HG03095 (cell line): ENCODE measurements around the gene CEND1.

Experiments used
- ATAC-seq: cut with Tn5 transposase; IDR thresholded peaks from one replicate; pipeline ENCODE4 v1.9.1; 2021; ENCODE audit warnings: moderate library complexity; ENCODE audit not compliant: unreplicated experiment

CEND1 gene

DNA sequence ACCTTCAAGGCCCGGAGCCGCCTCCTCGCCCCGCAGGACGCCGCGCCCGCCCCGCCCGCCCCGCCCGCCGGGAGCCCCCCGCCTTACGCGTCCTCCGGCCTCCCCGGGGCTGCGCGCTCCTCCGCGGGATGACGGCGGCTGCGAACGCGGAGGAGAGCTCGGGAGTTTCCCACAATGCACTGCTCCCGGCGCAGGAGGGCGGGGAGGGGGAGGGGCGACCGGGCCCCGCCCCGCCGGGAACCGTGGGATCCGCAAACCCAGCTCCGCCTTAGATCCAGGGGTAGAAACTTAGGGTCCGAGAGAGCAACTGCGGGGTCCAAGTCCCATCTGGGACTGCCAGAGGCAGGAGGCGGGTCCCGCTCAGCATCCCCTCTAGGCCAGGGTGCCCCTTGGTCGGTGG is at the start of gene CEND1:
Gene CEND1, minus strand, starts transcription at position 148 of the 400 bp plus-strand sequence. CDS start 1,514 bp downstream, outside the sequence.
- no peak for ATAC-seq

DNA sequence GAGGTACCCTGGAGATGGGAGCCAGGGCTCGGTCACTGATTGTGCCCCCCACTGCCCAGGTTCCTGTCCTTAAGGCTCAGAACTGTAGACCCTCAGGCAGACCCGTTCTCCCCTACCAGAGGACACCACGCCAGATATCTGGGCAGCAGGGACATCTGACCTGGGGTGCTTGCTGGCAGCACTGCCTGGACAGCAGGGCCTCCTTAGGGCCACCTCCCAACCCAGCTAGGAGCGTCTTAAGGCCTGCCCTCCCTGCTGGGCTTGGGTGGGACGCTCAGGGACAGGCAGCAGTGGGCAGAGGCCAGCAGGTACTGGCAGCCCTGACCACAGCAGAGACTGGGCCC is 49.4 kb upstream of the CEND1 start:
- no peak for ATAC-seq

DNA sequence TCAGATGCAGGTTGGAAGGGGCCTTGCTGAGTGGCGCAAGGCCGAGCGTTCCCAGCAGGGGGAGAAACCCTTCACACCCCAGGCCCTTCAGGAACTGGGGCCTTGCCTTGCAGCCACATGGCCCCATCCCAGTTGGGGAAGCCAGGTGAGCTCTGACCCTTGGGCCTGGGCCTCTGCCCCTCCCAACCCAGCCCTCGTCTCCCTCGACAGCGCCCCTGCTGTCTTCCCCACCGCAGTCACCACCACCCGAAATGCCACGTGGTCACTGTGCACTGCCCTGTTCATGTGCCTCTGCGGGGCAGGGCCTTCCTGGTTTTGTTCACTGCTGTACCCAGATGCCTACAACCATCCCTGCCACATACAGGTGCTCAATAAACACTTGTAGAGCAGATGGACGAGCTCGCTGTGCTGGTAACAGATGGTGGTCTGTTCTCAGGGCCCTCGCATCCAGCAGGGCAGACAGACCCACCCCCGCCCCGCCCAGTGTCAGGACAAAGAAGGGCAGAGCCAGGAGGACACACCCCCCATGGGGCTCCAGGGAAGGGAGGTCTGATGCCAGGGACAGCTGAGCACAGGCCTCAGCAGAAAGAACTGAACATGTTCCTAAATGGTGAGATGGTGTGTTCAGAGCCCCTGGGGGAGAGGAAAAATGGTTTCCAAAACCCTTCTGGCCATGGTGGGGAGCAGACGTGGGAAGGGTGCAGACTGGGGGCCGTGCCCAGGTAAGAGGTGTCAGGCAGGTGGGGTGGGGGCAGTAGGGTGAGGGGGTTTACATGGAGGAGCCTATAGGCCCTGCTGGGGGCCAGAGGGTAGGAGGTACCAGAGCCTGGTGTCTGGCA is 48.8 kb upstream of the CEND1 start:
- no peak for ATAC-seq

DNA sequence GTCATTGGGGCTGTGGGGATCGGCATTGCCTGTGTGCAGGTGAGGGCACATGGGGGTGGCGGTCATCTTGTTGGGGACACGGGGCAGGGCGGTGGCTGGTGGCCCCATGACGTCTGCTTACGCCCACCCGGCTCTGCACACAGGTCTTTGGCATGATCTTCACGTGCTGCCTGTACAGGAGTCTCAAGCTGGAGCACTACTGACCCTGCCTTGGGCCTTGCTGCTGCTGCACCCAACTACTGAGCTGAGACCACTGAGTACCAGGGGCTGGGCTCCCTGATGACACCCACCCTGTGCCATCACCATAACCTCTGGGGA is 48.1 kb upstream of the CEND1 start:
- no peak for ATAC-seq

DNA sequence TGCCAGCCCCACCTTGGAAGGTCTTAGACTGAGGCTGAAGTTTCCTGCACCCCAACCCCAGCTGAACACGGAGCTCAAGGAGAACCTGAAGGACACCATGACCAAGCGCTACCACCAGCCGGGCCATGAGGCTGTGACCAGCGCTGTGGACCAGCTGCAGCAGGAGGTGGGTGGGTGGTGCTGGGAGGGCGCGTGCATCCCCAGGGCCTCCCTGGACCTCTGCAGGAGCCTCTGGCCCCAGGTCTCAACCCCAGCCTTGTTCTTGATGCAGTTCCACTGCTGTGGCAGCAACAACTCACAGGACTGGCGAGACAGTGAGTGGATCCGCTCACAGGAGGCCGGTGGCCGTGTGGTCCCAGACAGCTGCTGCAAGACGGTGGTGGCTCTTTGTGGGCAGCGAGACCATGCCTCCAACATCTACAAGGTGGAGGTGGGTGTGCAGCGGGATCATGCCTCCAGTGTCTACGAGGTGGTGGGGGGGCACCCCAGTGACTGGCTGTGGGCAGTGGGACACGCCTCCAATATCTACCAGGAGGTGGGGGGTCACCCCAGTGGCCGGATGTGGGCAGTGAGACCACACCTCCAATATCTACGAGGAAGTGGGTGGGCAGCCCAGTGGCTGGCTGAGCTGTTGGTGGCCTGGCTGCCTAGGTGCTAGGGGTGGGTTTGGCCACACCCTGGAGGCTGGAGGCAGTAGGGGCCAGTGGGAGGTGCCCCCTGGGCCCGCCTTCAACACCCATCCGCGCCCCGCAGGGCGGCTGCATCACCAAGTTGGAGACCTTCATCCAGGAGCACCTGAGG is 47.5 kb upstream of the CEND1 start:
- no peak for ATAC-seq

DNA sequence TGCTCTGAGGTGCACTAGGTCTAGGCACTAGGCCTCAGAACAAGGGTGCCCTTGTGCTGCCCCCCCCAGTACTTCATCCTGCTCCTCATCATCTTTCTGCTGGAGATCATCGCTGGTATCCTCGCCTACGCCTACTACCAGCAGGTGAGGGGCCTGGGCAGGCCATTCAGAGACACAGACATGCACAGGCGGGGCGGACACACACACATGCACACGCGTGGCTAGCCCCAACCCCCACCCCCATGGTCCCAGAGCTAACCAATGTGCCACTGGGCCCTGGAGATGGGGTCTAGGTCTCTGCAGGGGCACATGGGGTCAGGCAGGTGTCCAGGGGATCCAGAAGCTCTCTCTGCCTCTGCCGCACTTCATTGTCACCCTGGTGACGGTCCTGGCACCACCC is 46.8 kb upstream of the CEND1 start:
- no peak for ATAC-seq

DNA sequence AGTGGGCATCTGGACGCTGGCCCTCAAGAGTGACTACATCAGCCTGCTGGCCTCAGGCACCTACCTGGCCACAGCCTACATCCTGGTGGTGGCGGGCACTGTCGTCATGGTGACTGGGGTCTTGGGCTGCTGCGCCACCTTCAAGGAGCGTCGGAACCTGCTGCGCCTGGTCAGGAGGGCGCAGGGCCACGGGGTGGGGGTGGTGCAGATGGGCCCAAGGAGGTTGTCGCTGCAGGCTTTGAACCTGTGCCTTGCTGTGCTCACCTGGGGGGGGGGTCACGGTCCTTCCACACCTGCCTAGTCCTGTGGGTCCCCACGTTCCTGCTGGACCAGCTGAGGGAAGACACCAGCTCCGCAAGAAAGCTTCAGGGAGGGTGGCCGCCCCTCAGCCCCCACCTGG is 46.4 kb upstream of the CEND1 start:
- ATAC-seq = no peak

DNA sequence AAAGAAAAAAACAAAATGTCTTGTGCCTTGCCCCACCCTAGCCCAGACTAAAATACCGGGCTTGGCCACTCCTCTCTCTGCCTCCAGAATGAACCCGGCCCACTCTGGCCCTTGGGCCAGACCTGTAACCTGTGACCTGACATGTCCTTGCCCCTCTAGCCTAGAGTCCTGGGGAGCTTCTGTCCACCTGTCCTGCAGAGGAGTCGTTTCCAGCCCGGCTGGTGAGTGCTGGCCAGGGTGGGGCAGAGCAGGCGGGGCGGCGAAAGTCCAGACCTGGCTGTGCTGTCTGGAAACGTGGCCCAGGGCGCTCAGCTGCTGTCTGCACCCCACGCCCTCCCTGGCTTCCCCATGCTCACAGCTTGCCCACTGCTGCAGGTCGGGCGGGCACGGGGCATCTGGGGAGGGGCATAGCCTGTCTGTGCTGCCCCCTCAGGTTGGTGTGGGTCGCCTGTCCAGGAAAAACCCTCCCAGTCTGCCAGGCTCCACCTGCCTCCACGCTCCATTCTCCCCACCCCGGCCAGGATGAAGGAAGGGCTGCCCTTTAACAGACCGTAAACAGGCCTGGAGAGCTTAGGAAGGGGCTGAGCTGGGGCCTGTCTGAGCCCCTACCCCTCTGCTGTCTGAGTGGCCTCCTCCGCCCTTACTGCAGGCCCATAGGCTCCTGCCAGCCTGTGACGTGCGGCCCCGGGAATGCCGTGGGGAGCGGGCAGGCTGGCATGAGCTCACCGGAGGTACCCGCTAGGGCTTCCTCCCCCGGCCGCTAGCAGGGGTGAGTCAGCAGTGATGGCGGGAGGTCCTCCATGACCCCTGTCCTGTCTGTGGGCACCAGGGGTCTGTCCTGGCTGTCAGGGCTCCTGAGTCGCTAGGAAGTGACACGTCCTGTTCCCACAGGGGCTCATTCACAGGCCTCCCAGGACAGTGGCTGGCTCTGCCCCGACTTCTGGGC is 44.8 kb upstream of the CEND1 start:
- no peak for ATAC-seq

DNA sequence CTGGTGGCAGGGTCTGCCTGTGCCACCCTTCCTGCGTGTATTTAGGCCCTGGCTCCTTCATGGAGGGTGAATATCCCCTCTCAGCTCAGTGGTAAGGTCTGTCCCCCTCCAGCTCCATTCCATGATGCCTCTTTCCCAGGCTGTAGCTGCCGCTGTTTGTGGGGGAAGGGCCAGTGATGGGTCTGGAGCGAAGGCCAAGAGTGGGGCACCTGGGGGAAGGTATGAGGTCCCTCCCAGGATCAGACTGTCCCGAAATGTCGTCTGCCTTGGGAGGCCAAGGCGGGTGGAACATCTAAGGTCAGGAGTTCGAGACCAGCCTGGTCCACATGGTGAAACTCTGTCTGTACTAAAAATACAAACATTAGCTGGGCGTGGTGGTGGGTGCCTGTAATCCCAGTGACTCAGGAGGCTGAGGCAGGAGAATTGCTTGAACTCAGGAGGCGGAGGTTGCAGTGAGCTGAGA is 44.0 kb upstream of the CEND1 start:
- no peak for ATAC-seq

DNA sequence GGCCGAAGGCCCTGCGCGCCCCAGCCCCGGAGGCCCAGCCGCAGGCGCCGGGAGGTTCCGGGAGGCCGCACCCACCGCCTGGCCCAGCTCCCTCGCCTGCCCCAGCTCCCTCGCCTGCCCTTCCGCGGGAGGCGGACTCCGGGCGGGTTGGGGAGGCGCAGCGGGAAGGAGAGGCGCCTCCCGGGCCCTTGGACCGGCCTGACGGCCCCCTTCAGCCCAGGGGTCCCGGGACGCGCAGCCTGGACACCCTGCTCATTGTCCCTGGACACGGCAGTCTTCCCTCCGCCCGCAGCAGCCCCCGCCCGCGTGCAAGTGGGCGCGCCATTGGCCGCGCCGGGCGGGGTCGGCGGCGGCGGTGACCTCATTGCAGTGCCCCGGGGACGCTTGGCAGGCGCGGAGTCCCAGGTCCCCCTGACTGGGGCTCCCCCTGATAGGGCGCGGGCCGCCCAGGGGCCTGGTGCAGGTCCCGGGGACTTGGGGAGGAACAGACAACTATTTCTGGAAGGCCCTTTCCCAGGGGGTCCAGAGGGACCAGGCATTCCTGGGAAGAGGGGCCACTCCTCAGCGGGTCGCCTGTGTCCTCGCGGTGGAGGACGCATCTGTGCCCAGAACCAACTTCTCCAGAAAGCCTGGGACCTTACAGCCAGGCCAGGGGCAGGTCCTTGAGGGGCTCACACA is 43.4 kb upstream of the CEND1 start:
- no peak for ATAC-seq

DNA sequence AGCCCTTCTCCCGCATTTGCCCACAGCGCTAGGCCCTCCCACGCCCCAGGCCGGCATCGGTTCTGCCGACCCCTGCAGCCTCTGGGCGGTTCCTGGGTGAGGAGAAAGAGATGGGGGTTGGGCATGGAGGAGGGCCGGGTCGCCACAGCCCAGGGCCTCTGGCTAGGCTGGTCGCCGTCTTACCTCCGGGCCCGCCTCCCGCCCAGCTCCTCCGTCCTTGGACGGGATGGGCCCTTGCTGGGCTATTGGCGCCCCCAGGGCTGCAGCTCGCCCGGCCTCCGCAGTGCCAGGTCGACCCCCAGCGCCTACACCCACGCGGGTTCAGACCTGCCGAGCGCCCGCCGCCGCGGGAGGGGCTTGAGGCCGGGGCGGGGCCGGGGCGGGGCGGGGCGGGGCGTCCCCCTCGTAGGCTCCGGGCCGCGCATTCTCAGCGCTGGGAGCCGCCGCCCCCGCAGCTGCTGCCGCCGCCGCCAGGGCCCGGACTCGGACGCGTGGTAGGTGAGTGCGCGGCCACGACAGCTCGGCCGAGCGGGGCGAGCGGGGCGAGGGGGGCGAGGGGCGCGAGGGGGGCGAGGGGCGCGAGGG is 42.7 kb upstream of the CEND1 start, which contains the start of gene CD151:
Gene CD151, plus strand, starts transcription at position 424 of the 585 bp plus-strand sequence. CDS start 3,118 bp downstream, outside the sequence.
- ATAC-seq = no peak

DNA sequence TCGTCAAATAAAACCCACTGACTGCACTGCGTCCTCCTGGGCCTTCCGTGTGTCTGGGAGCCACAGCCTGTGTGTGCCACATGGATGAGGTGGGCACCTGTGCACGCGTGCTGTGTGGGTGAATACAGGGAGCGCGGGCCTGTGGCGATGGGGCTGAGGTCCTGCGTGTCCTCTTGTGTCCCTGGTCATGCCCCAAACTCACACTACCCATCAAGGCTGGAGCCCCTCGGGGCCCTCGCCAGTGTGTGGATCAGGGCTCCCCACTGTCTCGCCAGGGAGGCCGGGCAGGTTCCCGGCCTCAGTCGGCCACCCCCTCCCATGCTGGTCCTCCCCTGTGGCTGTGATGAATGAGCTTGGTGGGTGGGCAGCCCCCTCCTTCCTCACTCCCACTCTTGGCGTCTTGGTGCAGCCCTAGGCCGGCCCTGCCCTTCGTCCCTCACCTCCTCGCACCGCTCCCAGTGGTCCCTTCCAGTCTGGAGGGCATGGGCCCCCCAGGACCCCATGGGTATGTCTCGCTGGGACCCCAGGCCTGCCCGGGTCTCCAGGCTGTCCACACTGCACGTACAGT is 42.2 kb upstream of the CEND1 start:
- ATAC-seq = no peak

DNA sequence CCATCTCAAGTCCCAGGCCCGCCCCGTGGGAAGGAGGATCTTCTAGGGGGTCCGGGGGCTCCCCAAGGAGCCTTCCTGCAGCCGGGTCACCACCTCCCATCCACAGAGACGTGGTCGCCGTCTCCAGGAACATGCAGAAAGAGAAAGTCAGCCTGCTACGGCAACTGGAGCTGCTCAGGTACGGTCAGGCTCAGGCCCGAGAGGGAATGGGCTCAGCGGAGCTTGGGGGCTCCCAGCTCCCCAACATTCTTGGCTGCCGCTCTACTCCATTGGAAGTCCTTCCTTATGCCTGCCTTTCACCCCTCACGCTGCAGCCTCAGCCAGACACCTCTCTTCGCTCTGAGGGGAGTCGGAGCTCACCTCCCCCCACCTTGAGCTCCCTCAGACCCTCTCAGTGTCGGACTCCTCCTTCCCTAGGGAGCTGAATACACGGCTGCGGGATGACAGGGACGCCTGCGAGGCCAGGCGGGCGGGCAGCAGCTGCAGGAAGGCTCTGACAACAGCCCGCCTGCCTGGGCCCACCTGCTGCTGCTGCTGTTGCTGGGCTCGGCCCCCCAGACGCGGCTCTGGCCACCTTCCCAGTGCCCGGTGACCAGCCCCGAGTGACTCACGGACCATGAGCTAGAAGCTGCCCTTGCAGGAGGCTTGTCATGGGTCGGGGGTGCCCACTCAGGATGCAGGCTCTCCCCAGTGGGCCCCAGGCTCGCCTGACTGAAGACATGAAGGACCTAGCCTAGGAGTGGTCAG is 41.4 kb upstream of the CEND1 start:
- ATAC-seq = no peak

DNA sequence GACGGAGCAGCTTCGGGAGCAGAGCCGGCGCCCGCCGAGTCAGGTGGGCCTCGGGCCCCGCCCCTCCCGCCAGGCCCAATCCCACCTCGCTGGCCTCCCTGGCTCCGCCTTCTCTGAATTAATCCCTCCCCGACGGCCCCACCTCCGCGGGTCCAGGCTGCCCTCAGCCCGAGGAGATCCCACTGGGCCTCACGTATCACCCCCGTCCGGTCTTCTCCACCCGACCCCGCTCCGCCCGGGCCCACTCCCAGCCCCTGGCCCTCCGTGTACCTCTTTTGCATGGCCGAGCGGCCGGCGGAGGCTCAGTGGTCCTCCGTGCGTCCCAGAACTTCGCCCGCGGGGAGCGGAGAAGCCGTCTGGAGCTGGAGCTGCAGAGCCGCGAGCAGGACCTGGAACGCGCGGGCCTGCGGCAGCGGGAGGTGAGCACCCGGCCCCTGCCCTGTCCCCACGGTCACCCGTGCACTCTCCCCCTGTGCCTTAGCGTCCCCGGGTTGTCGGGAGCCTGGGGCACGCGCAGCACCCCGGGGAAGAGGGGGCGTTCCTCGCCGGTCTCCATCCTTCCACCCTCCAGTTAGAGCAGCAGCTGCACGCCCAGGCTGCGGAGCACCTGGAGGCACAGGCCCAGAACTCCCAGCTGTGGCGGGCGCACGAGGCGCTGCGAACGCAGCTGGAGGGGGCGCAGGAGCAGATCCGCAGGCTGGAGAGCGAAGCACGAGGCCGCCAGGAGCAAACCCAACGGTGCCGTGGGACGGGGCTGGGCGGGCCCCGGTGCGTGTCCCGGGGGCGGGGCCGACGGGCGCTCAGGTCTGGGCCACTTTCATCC is 40.6 kb upstream of the CEND1 start:
- peak; percentile 42 for ATAC-seq

DNA sequence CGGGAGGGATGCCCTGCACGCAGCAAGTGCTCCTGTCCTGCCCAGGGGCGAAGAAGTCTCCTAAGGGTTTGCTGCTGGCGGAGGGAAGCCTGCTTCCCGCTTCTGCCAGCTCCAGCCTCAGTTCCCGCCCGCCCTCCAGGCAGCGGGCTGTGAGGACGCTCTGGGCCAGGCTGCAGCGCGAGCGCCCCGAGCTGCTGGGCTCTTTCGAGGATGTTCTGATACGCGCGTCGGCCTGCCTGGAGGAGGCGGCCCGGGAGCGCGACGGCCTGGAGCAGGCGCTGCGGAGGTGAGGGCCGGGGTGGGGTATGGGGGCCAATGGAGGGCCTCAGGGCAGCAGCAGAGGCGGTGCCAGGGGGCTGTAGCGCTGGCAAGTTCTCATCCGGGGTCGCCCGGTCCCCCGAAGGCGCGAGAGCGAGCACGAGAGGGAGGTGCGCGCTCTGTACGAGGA is 40.0 kb upstream of the CEND1 start:
- ATAC-seq = peak; percentile 3

DNA sequence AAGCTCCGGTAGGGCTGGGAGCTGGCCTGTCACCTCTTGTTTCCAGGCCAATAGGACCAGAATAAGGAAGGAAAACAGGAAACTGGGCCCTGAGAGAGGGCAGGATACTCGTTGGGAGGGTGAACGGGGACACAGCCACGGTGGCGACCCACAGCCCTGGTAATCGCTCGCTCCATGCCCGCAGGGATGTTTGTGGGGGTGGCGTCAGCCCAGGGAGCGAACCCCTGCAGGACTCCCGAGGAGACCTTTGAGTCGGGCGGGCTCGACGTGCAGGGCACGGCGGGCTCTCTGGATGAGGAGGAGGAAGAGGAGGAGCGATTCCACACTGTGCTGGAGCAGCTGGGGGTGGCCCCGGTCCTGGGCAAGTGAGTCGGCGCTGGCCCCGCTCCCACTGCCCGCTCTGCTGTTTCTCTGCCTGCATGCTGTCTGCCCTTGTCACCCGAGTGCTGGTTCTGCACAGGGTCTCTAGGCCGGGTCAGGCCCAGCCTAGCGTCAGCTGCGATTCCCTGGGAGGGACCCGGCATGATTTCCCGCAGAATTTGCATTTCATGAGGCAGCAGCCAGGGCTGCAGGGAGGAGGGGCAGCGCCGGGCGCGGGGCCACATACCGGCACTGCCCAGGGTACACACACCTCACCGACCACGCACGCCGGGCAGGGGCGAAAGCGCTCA is 39.4 kb upstream of the CEND1 start:
- ATAC-seq = no peak

DNA sequence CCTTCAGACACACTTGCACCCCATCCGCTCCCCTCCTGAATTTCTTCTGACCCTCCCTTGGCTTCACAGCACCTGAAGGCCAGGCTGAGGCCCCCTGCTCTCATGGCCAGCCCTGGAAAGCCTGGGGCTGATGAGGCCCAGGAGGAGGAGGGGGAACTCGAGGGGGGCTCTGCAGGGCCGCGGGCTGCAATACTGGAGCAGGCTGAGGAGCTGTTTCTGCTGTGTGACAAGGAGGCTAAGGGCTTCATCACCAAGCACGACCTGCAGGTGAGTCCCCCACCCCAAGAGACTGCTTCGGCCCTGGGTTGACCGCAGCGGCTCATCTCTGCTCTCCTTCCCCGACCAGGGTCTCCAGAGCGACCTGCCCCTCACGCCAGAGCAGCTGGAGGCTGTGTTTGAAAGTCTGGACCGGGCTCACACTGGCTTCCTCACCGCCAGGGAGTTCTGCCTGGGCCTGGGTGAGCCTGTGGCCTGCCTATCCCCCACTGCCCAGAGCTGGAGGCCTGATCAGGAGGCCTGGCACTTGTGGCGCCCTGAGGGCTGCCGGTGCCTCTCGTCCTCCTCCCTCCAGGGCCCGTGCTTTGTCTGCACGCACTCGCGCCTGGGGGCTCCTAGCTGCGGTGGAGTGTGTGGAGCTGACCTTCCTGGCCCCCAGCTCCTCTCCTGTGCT is 38.8 kb upstream of the CEND1 start:
- ATAC-seq = no peak
